Measurements from ENCODE around the gene SIRT2.
"Not testable (repeated sequence)": the region's sequence is repeated elsewhere in the genome, so short reads cannot be mapped to it uniquely, and the experiment has no call there.

Gene SIRT2

GRCh38 chr19:38875656-38876395 is 23.6 kb downstream of the SIRT2 start:
- no peaks in the 10 kb centered on the region for H3K27me3 Mint-ChIP-seq
- peak overlapping the region; percentile 69 for H3K27ac Mint-ChIP-seq
- peaks cover 26 to 44% of the 10 kb centered on the region in 2 donors for H3K36me3 Mint-ChIP-seq
- peak overlapping the region in 1 of 2 donors; percentile 26 for H3K4me3 Mint-ChIP-seq
- H3K9me3 Mint-ChIP-seq, result no peaks in the 10 kb centered on the region
- peaks cover 30 to 50% of the 10 kb centered on the region in 2 donors for H3K4me1 Mint-ChIP-seq
- no peak for ATAC-seq (replicated peaks)
- no peak for DNase-seq

- Mint-ChIP-seq H3K27ac (peak overlapping the region; percentile 76), H3K4me1 (peaks cover 37 to 61% of the 10 kb centered on the region in 2 donors), H3K36me3 (peaks cover 37 to 66% of the 10 kb centered on the region in 2 donors)
- not testable (repeated sequence) for ATAC-seq (replicated peaks); H3K9me3 Mint-ChIP-seq; DNase-seq; H3K27me3 Mint-ChIP-seq; H3K4me3 Mint-ChIP-seq
These were observed 26.0 kb downstream of the SIRT2 start for GRCh38 chr19:38873400-38873799.

- Mint-ChIP-seq H3K4me1 (peaks cover 34 to 52% of the 10 kb centered on the region in 2 donors), H3K4me3 (peak overlapping the region; percentile 87 to 98), H3K27me3 (no peaks in the 10 kb centered on the region), H3K27ac (peak overlapping the region; percentile 99), H3K36me3 (peaks cover 37 to 59% of the 10 kb centered on the region in 2 donors), H3K9me3 (peaks cover 0 to 2% of the 10 kb centered on the region in 2 donors)
- no peak for ATAC-seq (replicated peaks)
- no peak for DNase-seq
These were observed 28.8 kb downstream of the SIRT2 start for GRCh38 chr19:38870612-38871011.

GRCh38 chr19:38869836-38870607 is 29.4 kb downstream of the SIRT2 start:
- Mint-ChIP-seq H3K9me3 (peaks cover 0 to 2% of the 10 kb centered on the region in 2 donors), H3K27me3 (no peaks in the 10 kb centered on the region), H3K4me3 (peak overlapping the region; percentile 87 to 98), H3K4me1 (peaks cover 40 to 58% of the 10 kb centered on the region in 2 donors), H3K36me3 (peaks cover 42 to 63% of the 10 kb centered on the region in 2 donors), H3K27ac (peak overlapping the region; percentile 99)
- DNase-seq (peak; percentile 93), ATAC-seq (replicated peaks) (peak; percentile 85 to 89)

- Mint-ChIP-seq H3K4me3 (peak overlapping the region; percentile 87 to 98), H3K27me3 (no peaks in the 10 kb centered on the region), H3K4me1 (peaks cover 45 to 65% of the 10 kb centered on the region in 2 donors), H3K27ac (peak overlapping the region; percentile 99), H3K36me3 (peaks cover 44 to 60% of the 10 kb centered on the region in 2 donors), H3K9me3 (peaks cover 0 to 2% of the 10 kb centered on the region in 2 donors)
- peak; percentile 38 to 48 for ATAC-seq (replicated peaks)
- DNase-seq, result peak; percentile 48
These were observed 30.1 kb downstream of the SIRT2 start for GRCh38 chr19:38869160-38869835.

- H3K9me3 Mint-ChIP-seq, result peaks cover 0 to 2% of the 10 kb centered on the region in 2 donors
- no peaks in the 10 kb centered on the region for H3K27me3 Mint-ChIP-seq
- H3K36me3 Mint-ChIP-seq, result peaks cover 41 to 53% of the 10 kb centered on the region in 2 donors
- H3K4me3 Mint-ChIP-seq, result peak overlapping the region; percentile 87 to 98
- DNase-seq, result no peak
- ATAC-seq (replicated peaks), result no peak
- H3K27ac Mint-ChIP-seq, result peak overlapping the region; percentile 99
- peaks cover 45 to 68% of the 10 kb centered on the region in 2 donors for H3K4me1 Mint-ChIP-seq
These were observed 30.9 kb downstream of the SIRT2 start for GRCh38 chr19:38868551-38868950.

GRCh38 chr19:38867171-38867780 is 32.1 kb downstream of the SIRT2 start:
- H3K27me3 Mint-ChIP-seq, result no peaks in the 10 kb centered on the region
- ATAC-seq (replicated peaks) (no peak), DNase-seq (no peak)
- peak overlapping the region in 1 of 2 donors; percentile 39 for H3K4me3 Mint-ChIP-seq
- H3K36me3 Mint-ChIP-seq, result peaks cover 35 to 51% of the 10 kb centered on the region in 2 donors
- H3K27ac Mint-ChIP-seq, result peak overlapping the region; percentile 67
- H3K4me1 Mint-ChIP-seq, result peaks cover 48 to 73% of the 10 kb centered on the region in 2 donors
- peaks cover 0 to 2% of the 10 kb centered on the region in 2 donors for H3K9me3 Mint-ChIP-seq

GRCh38 chr19:38862321-38863059 is 36.9 kb downstream of the SIRT2 start:
- H3K4me3 Mint-ChIP-seq, result no peak overlapping the region
- peaks cover 0 to 2% of the 10 kb centered on the region in 2 donors for H3K9me3 Mint-ChIP-seq
- H3K4me1 Mint-ChIP-seq, result peaks cover 49 to 71% of the 10 kb centered on the region in 2 donors
- peaks cover 14 to 18% of the 10 kb centered on the region in 2 donors for H3K36me3 Mint-ChIP-seq
- H3K27ac Mint-ChIP-seq, result peak overlapping the region; percentile 81
- ATAC-seq (replicated peaks) (no peak), DNase-seq (no peak)
- no peaks in the 10 kb centered on the region for H3K27me3 Mint-ChIP-seq

- Mint-ChIP-seq H3K4me3 (no peak overlapping the region), H3K9me3 (peaks cover 0 to 2% of the 10 kb centered on the region in 2 donors), H3K36me3 (peaks cover 16 to 21% of the 10 kb centered on the region in 2 donors), H3K27me3 (no peaks in the 10 kb centered on the region), H3K4me1 (peaks cover 51 to 78% of the 10 kb centered on the region in 2 donors), H3K27ac (no peak overlapping the region)
- ATAC-seq (replicated peaks) (no peak), DNase-seq (no peak)
These were observed 38.0 kb downstream of the SIRT2 start for GRCh38 chr19:38861368-38861767.

- not testable (repeated sequence) for ATAC-seq (replicated peaks); H3K4me3 Mint-ChIP-seq; H3K27me3 Mint-ChIP-seq; H3K9me3 Mint-ChIP-seq; DNase-seq; H3K36me3 Mint-ChIP-seq
- Mint-ChIP-seq H3K4me1 (peaks cover 37 to 65% of the 10 kb centered on the region in 2 donors), H3K27ac (peak overlapping the region; percentile 72)
These were observed 39.7 kb downstream of the SIRT2 start for GRCh38 chr19:38859631-38860204.

- DNase-seq (no peak), ATAC-seq (replicated peaks) (no peak)
- Mint-ChIP-seq H3K4me1 (peaks cover 33 to 56% of the 10 kb centered on the region in 2 donors), H3K4me3 (peak overlapping the region; percentile 47 to 60), H3K36me3 (peaks cover 6 to 12% of the 10 kb centered on the region in 2 donors), H3K27me3 (no peaks in the 10 kb centered on the region), H3K9me3 (no peaks in the 10 kb centered on the region), H3K27ac (peak overlapping the region; percentile 89)
These were observed 42.6 kb downstream of the SIRT2 start for GRCh38 chr19:38856813-38857212.

GRCh38 chr19:38855751-38856150 is 43.7 kb downstream of the SIRT2 start:
- DNase-seq; H3K9me3 Mint-ChIP-seq; H3K27me3 Mint-ChIP-seq; H3K27ac Mint-ChIP-seq; ATAC-seq (replicated peaks); H3K4me3 Mint-ChIP-seq: not testable (repeated sequence)
- peaks cover 36 to 58% of the 10 kb centered on the region in 2 donors for H3K4me1 Mint-ChIP-seq
- H3K36me3 Mint-ChIP-seq, result peaks cover 9 to 22% of the 10 kb centered on the region in 2 donors

- not testable (repeated sequence) for DNase-seq; ATAC-seq (replicated peaks); H3K27ac Mint-ChIP-seq; H3K27me3 Mint-ChIP-seq; H3K9me3 Mint-ChIP-seq; H3K4me3 Mint-ChIP-seq
- H3K4me1 Mint-ChIP-seq, result peaks cover 35 to 54% of the 10 kb centered on the region in 2 donors
- H3K36me3 Mint-ChIP-seq, result peaks cover 9 to 23% of the 10 kb centered on the region in 2 donors
These were observed 44.5 kb downstream of the SIRT2 start for GRCh38 chr19:38854961-38855360.

All from stimulated activated naive B cell treated with anti-CD40 and anti-IgM and Interleukin-4, amounts not matched to agents 10 μg/mL and 1 μg/mL and 100 μg/mL, for 72 hours (primary cell).